ENCODE results near the gene ZNF641. TPM values are rescaled to one million over a fixed set of nuclear protein-coding genes. Genes with fewer than 3 reads are reported as not detected.

Gene ZNF641
- total RNA-seq, 2 donors from 2014 or later, result 9.2 to 17.1 TPM

- H3K27ac ChIP-seq, result peak overlapping the region; percentile 91 to 97 (median 94)
- TF ChIP-seq POLR2A (IDR thresholded peaks at IDR 0.05) (no peak), CTCF (IDR thresholded peaks at IDR 0.05) (no peak)
Measured at GRCh38 chr12:48352157-48352760, 1.5 kb upstream of the ZNF641 start.

GRCh38 chr12:48351022-48351708 lies 446 bp upstream of the ZNF641 start:
- peak overlapping the region; percentile 37 to 92 for H3K4me3 ChIP-seq
- intact Hi-C loops (cut with DNase I), result no loop called here
- peaks cover 0 to 11% of the 10 kb centered on the region in 2 donors for H3K36me3 ChIP-seq (replicated peaks in 1 of 2; ENCODE audit: insufficient read depth in 1 of 2, low read depth in 2 of 2)
- H3K9me3 ChIP-seq, result no peaks in the 10 kb centered on the region
- no peaks in the 10 kb centered on the region for H3K27me3 ChIP-seq
- peak overlapping the region; percentile 91 to 97 (median 94) for H3K27ac ChIP-seq
- 1 to 4% methylated on average over 14 to 35 of the region's 36 CpGs for WGBS, 2 donors
- DNase-seq, result peak; percentile 80 to 90 (median 84)
- TF ChIP-seq POLR2A (IDR thresholded peaks at IDR 0.05) (peak; percentile 33 to 80 (median 76)), CTCF (IDR thresholded peaks at IDR 0.05) (no peak)
- ATAC-seq, result peak; percentile 81
- H3K4me1 ChIP-seq, result peaks cover 27% of the 10 kb centered on the region

More at GRCh38 chr12:48352157-48352760, 1.5 kb upstream of the ZNF641 start:
- DNase-seq, result peak in 1 of 4 donors; percentile 18
- H3K36me3 ChIP-seq (replicated peaks in 1 of 2; ENCODE audit: insufficient read depth in 1 of 2, low read depth in 2 of 2), result peaks cover 0 to 3% of the 10 kb centered on the region in 2 donors
- no peaks in the 10 kb centered on the region for H3K27me3 ChIP-seq
- ATAC-seq, result no peak
- H3K9me3 ChIP-seq, result no peaks in the 10 kb centered on the region
- H3K4me3 ChIP-seq, result no peak overlapping the region
- H3K4me1 ChIP-seq, result peaks cover 27% of the 10 kb centered on the region
- 59 to 73% methylated on average over 11 of the region's 11 CpGs for WGBS, 2 donors
- intact Hi-C loops (cut with DNase I), result no loop called here

GRCh38 chr12:48349471-48349870 lies 1.2 kb downstream of the ZNF641 start:
- Histone ChIP-seq H3K4me3 (no peak overlapping the region), H3K36me3 (replicated peaks in 1 of 2; ENCODE audit: insufficient read depth in 1 of 2, low read depth in 2 of 2) (peaks cover 0 to 19% of the 10 kb centered on the region in 2 donors), H3K4me1 (peaks cover 27% of the 10 kb centered on the region), H3K9me3 (no peaks in the 10 kb centered on the region), H3K27ac (peak overlapping the region in 3 of 4 donors; percentile 92 to 97 (median 95)), H3K27me3 (no peaks in the 10 kb centered on the region)
- intact Hi-C loops (cut with DNase I), result no loop called here
- DNase-seq (no peak), ATAC-seq (no peak)
- TF ChIP-seq CTCF (IDR thresholded peaks at IDR 0.05) (no peak), POLR2A (IDR thresholded peaks at IDR 0.05) (no peak)
- 23 to 29% methylated on average over 2 of the region's 2 CpGs for WGBS, 2 donors

- TF ChIP-seq CTCF (IDR thresholded peaks at IDR 0.05) (no peak), POLR2A (IDR thresholded peaks at IDR 0.05) (no peak)
- no peaks in the 10 kb centered on the region for H3K4me1 ChIP-seq
- H3K27me3 ChIP-seq, result no peaks in the 10 kb centered on the region
- WGBS, 2 donors, result 96 to 100% methylated on average over 1 to 8 of the region's 8 CpGs
- H3K36me3 ChIP-seq (replicated peaks in 1 of 2; ENCODE audit: insufficient read depth in 1 of 2, low read depth in 2 of 2), result peaks cover 0 to 31% of the 10 kb centered on the region in 2 donors
- ATAC-seq (no peak), DNase-seq (no peak)
- no peaks in the 10 kb centered on the region for H3K9me3 ChIP-seq
- no peak overlapping the region for H3K4me3 ChIP-seq
- intact Hi-C loops (cut with DNase I), result no loop called here
- no peak overlapping the region for H3K27ac ChIP-seq
Measured at GRCh38 chr12:48342980-48343379, 7.7 kb downstream of the ZNF641 start.
